Measurements from ENCODE around the gene CCT6B.

- TF ChIP-seq CTCF (IDR thresholded peaks at IDR 0.05; ENCODE audit: borderline replicate concordance, extremely low read depth, low read length, poor library complexity, severe bottlenecking), result peak; percentile 59
- no peak for TF ChIP-seq EZH2 (IDR thresholded peaks at IDR 0.05; ENCODE audit: borderline replicate concordance, low read depth, low read length, severe bottlenecking)
Measured at GRCh38 chr17:34980681-34981537, 19.6 kb upstream of the CCT6B start.

All from DND-41 (cell line).